ENCODE results near the gene WARS2.

WARS2 gene

GRCh38 chr1:118984722-118985639 is 155.5 kb downstream of the WARS2 start:
- Histone ChIP-seq H3K4me1 (ENCODE audit: control insufficient read depth, insufficient read depth, low read length) (peaks cover 10% of the 10 kb centered on the region), H3K9ac (ENCODE audit: low read depth, low read length) (no peak overlapping the region), H3K4me3 (ENCODE audit: low read depth, low read length) (peak overlapping the region; percentile 16), H3K36me3 (ENCODE audit: control insufficient read depth, insufficient read depth, low read length) (no peaks in the 10 kb centered on the region), H3K27me3 (ENCODE audit: control insufficient read depth, insufficient read depth, low read length) (peaks cover 100% of the 10 kb centered on the region), H3K9me3 (ENCODE audit: control insufficient read depth, insufficient read depth, low read length) (no peaks in the 10 kb centered on the region)

- no peak overlapping the region for H3K9ac ChIP-seq (ENCODE audit: low read depth, low read length)
- peaks cover 100% of the 10 kb centered on the region for H3K27me3 ChIP-seq (ENCODE audit: control insufficient read depth, insufficient read depth, low read length)
- peaks cover 10% of the 10 kb centered on the region for H3K4me1 ChIP-seq (ENCODE audit: control insufficient read depth, insufficient read depth, low read length)
- H3K4me3 ChIP-seq (ENCODE audit: low read depth, low read length), result peak overlapping the region; percentile 16
- no peaks in the 10 kb centered on the region for H3K36me3 ChIP-seq (ENCODE audit: control insufficient read depth, insufficient read depth, low read length)
- no peaks in the 10 kb centered on the region for H3K9me3 ChIP-seq (ENCODE audit: control insufficient read depth, insufficient read depth, low read length)
These were observed 156.2 kb downstream of the WARS2 start for GRCh38 chr1:118984086-118984721.

- Histone ChIP-seq H3K4me3 (ENCODE audit: low read depth, low read length) (peak overlapping the region; percentile 43), H3K9ac (ENCODE audit: low read depth, low read length) (no peak overlapping the region), H3K27me3 (ENCODE audit: control insufficient read depth, insufficient read depth, low read length) (peaks cover 100% of the 10 kb centered on the region), H3K36me3 (ENCODE audit: control insufficient read depth, insufficient read depth, low read length) (no peaks in the 10 kb centered on the region), H3K9me3 (ENCODE audit: control insufficient read depth, insufficient read depth, low read length) (no peaks in the 10 kb centered on the region), H3K4me1 (ENCODE audit: control insufficient read depth, insufficient read depth, low read length) (peaks cover 9% of the 10 kb centered on the region)
These were observed 156.9 kb downstream of the WARS2 start for GRCh38 chr1:118983558-118984041.

- H3K9ac ChIP-seq (ENCODE audit: low read depth, low read length), result no peak overlapping the region
- peaks cover 100% of the 10 kb centered on the region for H3K27me3 ChIP-seq (ENCODE audit: control insufficient read depth, insufficient read depth, low read length)
- no peaks in the 10 kb centered on the region for H3K9me3 ChIP-seq (ENCODE audit: control insufficient read depth, insufficient read depth, low read length)
- peak overlapping the region; percentile 43 for H3K4me3 ChIP-seq (ENCODE audit: low read depth, low read length)
- H3K4me1 ChIP-seq (ENCODE audit: control insufficient read depth, insufficient read depth, low read length), result peaks cover 6% of the 10 kb centered on the region
- no peaks in the 10 kb centered on the region for H3K36me3 ChIP-seq (ENCODE audit: control insufficient read depth, insufficient read depth, low read length)
These were observed 157.5 kb downstream of the WARS2 start for GRCh38 chr1:118982821-118983557.

GRCh38 chr1:118982266-118982665 is 158.2 kb downstream of the WARS2 start:
- no peaks in the 10 kb centered on the region for H3K9me3 ChIP-seq (ENCODE audit: control insufficient read depth, insufficient read depth, low read length)
- no peak overlapping the region for H3K9ac ChIP-seq (ENCODE audit: low read depth, low read length)
- peaks cover 100% of the 10 kb centered on the region for H3K27me3 ChIP-seq (ENCODE audit: control insufficient read depth, insufficient read depth, low read length)
- H3K4me1 ChIP-seq (ENCODE audit: control insufficient read depth, insufficient read depth, low read length), result peaks cover 6% of the 10 kb centered on the region
- H3K4me3 ChIP-seq (ENCODE audit: low read depth, low read length), result no peak overlapping the region
- no peaks in the 10 kb centered on the region for H3K36me3 ChIP-seq (ENCODE audit: control insufficient read depth, insufficient read depth, low read length)

GRCh38 chr1:118981436-118981835 is 159.0 kb downstream of the WARS2 start:
- Histone ChIP-seq H3K27me3 (ENCODE audit: control insufficient read depth, insufficient read depth, low read length) (peaks cover 100% of the 10 kb centered on the region), H3K4me1 (ENCODE audit: control insufficient read depth, insufficient read depth, low read length) (peaks cover 6% of the 10 kb centered on the region), H3K9me3 (ENCODE audit: control insufficient read depth, insufficient read depth, low read length) (no peaks in the 10 kb centered on the region), H3K4me3 (ENCODE audit: low read depth, low read length) (no peak overlapping the region), H3K36me3 (ENCODE audit: control insufficient read depth, insufficient read depth, low read length) (no peaks in the 10 kb centered on the region), H3K9ac (ENCODE audit: low read depth, low read length) (no peak overlapping the region)

All from iPS-15b (cell line).